Fibroblast of the conjunctiva (primary cell): Measurements from ENCODE around the gene ZBTB38.

Experiments used
- DNase-seq: peaks from one replicate; pipeline ENCODE4 v3.0.0-alpha.2; 2010; ENCODE audit warnings: low read depth

ZBTB38 gene

GRCh38 chr3:141368062-141368924, at the start of gene ZBTB38:
Gene ZBTB38, plus strand, starts transcription at chr3:141368504. Its CDS starts 73,885 bp downstream, at chr3:141442389.
- DNase-seq, result peak; percentile 80

GRCh38 chr3:141320399-141321108, 47.8 kb upstream of the ZBTB38 start:
- no peak for DNase-seq

GRCh38 chr3:141321109-141321497, 47.2 kb upstream of the ZBTB38 start:
- no peak for DNase-seq

GRCh38 chr3:141323936-141324704, 44.2 kb upstream of the ZBTB38 start:
- no peak for DNase-seq

DNA sequence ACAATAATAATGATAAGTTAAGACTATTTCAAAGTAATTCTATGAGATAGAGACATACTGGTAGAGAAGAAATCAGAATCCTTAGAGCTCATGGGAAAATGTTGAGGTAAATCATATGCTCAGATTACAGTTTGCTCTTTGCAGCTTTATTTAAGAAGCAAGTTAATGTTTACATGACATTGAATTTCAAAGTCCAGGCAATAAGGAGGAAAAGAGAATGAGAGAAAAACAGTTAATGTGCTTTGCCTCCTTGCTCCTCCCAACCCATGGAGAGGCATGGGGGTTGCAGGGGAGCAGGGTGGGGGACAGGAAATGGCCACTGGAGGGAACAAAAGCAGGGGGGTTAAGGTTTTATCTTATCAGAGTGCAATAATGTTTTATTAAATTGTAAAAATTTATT, 42.2 kb upstream of the ZBTB38 start:
- DNase-seq, result no peak

- no peak for DNase-seq
Measured at GRCh38 chr3:141326626-141327025, 41.7 kb upstream of the ZBTB38 start.

DNA sequence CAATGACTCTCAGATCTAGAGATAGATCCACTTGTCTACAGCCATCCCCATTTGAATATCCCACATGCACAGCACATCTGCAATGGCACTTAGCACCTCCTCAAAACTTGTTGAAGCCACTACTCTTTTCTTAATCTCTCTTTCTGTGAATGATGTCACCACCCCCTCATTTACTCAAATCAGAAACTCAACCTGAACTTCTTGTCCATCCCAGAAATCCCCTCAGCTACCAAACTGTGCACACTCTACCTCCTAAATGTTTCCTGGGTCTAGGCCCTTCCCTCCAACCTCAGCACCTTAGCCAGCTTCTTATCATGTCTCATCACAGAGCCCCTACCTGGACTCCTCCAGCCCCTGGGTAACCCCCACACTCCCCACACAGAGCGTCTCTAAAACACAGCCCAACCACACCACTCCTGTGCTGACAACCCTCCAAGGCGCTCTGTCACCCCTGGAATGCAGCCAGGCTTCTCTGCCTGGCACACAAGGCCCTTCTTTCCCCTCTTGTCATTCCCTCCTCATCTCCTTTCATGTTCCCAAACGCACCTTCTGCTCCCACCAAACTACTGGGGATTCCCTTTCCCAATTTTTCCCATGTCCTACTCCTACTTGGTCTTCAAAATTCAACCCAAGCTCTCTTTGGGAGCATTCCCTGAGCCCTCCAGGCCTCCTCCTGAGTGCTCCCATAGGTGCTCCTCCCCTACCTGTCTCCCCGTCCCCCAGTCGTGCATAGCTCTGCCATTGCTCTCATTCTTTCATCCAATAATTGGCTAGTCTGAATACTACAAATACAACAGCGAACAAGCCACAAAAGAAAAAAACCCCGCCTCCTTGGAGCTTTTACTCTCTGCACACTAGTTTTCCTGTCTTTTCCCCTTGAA, 39.8 kb upstream of the ZBTB38 start:
- DNase-seq, result no peak

DNA sequence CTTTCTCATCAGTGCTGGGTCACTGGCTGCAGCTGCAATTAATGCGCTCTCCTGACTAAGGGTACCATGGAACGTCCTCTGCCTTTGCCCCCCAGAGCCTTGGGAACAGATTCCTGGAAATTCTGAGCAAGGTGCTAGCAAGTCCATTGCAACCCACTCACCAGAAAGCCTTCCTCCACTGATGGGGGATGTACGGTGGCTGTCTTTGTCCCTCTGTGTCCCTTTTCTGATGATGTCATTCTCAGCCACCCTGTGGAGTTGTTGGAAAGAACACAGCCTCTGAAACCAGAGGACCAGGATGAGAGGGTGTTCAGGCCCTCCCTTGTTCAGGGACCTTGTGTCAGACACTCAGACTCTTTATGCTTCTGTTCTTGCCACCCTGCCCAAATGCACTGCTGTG, 38.1 kb upstream of the ZBTB38 start:
- DNase-seq, result no peak

- no peak for DNase-seq
Measured at GRCh38 chr3:141330718-141331376, 37.5 kb upstream of the ZBTB38 start.

- peak; percentile 61 for DNase-seq
Measured at GRCh38 chr3:141331377-141332318, 36.7 kb upstream of the ZBTB38 start.

DNA sequence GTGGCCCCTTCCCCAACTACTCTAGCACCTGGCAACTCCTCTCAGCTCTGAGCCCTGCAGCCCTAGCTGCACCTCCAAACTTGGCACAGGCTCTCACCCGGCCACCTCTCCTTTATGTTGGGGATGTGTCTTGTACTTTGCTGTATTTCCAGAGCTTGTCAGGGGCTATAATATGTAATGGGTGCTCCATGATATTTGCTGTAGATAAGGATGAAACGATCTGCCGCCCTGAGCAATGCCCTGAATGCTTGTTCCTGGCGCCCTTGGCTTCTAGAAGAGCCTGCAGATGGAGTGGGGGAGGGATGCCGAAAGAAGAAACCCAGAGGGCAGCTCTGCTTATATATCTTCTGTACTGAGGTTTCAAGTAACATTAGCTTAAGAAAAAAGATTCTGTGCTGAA, 35.9 kb upstream of the ZBTB38 start:
- no peak for DNase-seq

DNA sequence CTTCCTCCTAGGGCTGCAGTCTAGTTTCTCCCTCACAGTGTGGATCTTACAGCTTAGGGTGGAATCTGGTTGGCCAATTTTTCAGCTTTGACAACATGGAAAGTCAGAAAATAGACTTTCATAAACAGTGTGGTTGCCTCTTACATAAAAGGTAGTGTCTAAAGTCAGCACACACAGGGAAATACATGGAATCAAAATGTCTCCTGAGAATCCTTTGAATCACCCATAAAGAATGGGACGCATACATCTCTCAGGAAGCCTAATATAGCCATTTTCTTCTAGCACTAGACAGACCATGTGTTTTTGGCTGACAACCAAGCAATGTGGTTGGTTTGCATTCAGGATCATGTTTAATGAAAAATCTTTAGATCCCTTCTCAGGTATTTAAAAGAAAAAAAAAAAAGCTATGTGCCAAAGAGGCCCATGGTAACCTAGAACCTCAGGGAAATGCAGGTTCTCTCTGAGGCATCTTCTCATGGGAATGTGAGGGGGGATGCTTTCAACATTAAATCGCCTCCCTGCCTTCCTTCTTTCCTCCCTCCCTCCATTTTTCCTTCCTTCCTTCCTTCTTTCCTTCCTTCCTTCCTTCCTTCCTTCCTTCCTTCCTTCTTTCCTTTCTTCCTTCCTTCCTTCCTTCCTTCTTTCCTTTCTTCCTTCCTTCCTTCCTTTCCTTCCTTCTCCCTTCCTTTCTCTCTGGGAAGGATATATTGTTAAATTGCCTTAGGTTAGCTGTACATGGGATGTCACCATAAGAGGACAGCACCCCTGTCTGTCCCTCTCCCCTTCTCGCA, 34.3 kb upstream of the ZBTB38 start:
- DNase-seq, result no peak

GRCh38 chr3:141334627-141335250, 33.6 kb upstream of the ZBTB38 start:
- no peak for DNase-seq

DNA sequence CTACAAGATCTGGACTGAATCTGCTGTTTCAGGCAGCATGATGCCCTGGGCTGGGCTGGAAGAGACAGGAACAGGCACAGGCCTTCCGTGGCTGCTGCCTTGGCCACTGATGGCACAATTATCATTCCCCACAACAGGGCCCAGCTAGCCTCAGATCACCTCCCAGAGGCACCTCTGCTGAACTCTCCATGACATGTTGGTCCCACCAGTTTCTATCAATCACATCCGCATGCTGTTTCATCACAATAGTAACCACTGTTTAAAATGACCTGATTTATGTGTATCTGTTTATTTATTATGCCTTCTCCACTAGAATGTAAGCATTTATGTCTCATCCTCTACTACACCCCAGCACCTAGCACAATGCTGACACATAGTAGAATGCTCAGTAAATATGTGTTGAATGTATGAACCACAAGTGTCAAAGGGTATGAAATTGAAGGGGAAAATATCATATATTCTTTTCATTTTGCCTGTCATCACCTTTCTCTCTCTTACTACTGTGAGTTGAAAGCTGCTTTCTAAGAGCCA, 32.7 kb upstream of the ZBTB38 start:
- DNase-seq, result no peak

DNA sequence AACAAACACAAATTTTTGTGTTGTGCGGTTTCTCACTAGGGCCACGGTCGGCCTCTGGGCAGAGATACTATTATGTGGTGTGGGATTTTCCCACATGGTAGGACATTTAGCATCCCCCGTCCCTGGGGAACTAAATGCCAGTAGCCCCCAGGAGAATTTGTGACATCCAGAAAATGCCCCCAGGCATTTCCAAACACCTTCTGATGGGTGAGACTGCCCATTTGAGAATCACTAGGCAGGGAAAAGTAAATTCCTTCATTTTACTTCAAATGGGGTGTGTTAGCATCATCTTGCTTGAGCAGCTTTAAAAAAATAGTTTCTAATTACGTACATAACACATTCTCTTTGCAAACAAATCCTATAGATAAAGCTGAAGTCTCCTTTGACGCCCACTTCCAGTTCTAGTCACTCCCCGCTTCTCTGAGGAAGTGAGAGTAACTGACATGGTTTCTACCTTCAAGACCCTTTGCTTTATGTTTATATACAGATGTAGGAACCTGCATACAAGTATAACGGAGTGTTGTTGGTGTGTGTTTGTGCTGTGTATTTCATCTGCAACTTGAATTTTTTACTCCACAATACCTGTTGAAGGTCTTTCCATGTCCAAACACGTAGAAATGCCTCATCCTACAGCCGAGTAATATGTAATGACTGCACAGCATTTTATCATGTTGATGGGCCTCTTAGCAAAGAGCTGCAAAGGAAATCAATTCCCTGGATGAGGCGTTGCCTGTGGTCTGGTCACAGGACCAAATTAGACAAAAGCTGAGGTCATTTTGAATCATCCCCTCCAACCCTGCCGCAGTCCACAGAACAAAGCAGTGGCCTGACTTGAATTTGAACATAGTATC, 31.4 kb upstream of the ZBTB38 start:
- no peak for DNase-seq

DNA sequence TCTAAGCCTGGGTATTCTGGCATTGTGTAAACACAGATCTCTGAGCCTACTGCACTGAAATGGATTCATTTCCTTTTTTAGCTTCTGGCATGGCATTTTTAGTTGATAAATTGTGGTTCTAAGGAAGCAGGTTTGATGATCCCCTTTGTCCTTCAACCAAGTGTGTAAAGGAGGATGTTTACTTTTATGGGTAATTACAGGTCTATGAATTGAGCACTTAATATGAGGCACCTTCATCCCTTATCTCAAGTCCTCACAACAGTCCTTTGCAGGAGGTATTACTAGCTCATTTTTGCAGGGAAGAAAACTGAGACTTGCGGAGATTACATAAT, 30.8 kb upstream of the ZBTB38 start:
- no peak for DNase-seq

GRCh38 chr3:141337991-141338390, 30.3 kb upstream of the ZBTB38 start:
- no peak for DNase-seq

DNA sequence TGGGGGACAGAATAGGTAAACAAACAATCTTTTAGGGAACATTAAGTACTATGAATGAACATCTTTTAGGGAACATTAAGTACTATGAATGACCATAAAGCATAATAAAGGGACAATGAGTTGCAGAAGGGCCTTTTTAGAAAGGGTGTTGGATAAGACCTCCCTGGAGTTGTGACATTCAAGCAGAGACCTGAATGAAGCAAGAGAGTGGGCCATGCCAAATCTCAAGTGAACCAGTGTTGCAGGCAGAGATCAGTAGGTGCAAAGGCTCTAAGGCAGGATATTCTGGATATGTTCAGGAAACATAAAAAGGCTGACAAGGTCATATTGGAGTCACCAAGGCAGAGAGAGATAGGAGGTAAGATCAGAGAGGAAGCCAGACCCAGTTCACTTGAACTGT, 29.4 kb upstream of the ZBTB38 start:
- no peak for DNase-seq
